ENCODE measurements around the gene ZDHHC18.

- TF ChIP-seq, protein P1, sequence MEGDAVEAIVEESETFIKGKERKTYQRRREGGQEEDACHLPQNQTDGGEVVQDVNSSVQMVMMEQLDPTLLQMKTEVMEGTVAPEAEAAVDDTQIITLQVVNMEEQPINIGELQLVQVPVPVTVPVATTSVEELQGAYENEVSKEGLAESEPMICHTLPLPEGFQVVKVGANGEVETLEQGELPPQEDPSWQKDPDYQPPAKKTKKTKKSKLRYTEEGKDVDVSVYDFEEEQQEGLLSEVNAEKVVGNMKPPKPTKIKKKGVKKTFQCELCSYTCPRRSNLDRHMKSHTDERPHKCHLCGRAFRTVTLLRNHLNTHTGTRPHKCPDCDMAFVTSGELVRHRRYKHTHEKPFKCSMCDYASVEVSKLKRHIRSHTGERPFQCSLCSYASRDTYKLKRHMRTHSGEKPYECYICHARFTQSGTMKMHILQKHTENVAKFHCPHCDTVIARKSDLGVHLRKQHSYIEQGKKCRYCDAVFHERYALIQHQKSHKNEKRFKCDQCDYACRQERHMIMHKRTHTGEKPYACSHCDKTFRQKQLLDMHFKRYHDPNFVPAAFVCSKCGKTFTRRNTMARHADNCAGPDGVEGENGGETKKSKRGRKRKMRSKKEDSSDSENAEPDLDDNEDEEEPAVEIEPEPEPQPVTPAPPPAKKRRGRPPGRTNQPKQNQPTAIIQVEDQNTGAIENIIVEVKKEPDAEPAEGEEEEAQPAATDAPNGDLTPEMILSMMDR (IDR thresholded peaks at IDR 0.05): no peak
- TF ChIP-seq POLR2A (IDR thresholded peaks at IDR 0.05): no peak
- TF ChIP-seq EP300 (IDR thresholded peaks at IDR 0.05): no peak
Measured at GRCh38 chr1:26853600-26853999, 27.1 kb downstream of the ZDHHC18 start.

Data from suprapubic skin (tissue), 3 donors.